ENCODE data around the gene CHRNA4.

DNA sequence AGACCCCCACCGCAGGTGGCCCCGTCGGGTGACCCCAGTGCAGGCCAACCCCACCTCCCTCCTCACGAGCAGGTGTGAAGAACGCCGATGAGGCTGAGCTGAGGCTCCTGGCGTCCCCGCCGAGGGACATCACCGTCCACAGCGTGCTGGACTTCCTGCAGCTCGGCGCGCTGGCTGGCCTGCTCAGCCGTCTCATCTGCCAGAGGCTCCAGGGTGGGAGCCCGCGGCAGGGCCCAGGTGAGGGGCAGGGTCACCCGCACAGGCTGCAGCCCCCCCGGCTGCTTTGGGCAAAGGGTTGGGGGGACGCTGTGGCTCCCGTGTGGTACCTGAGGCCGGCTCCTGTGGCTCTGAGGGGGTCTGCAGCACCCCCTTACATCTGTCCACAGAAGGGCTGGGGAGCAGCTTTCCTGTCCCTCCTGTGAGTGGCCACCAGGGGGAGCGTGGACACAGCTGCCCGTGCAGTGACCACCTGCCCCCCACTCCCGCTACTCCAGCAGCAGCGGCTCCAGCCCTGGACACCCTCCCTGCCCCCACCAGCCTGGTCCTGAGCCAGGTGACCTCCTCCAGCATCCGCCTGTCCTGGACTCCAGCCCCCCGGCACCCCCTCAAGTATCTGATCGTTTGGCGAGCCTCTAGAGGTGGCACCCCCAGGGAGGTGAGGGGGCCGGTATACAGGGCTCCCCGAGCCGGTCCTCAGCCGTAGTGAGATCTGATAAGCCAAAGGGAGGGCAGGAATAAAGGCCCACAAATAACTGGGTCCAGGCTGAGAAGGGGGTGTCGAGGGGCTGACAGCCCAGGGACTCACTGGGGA, 51.7 kb downstream of the CHRNA4 start:
- TF ChIP-seq ELF1 (tag; IDR thresholded peaks at IDR 0.05): no peak
- TF ChIP-seq, protein P1, sequence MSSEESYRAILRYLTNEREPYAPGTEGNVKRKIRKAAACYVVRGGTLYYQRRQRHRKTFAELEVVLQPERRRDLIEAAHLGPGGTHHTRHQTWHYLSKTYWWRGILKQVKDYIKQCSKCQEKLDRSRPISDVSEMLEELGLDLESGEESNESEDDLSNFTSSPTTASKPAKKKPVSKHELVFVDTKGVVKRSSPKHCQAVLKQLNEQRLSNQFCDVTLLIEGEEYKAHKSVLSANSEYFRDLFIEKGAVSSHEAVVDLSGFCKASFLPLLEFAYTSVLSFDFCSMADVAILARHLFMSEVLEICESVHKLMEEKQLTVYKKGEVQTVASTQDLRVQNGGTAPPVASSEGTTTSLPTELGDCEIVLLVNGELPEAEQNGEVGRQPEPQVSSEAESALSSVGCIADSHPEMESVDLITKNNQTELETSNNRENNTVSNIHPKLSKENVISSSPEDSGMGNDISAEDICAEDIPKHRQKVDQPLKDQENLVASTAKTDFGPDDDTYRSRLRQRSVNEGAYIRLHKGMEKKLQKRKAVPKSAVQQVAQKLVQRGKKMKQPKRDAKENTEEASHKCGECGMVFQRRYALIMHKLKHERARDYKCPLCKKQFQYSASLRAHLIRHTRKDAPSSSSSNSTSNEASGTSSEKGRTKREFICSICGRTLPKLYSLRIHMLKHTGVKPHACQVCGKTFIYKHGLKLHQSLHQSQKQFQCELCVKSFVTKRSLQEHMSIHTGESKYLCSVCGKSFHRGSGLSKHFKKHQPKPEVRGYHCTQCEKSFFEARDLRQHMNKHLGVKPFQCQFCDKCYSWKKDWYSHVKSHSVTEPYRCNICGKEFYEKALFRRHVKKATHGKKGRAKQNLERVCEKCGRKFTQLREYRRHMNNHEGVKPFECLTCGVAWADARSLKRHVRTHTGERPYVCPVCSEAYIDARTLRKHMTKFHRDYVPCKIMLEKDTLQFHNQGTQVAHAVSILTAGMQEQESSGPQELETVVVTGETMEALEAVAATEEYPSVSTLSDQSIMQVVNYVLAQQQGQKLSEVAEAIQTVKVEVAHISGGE (CRISPR knock-in tag; IDR thresholded peaks at IDR 0.05): no peak
- TF ChIP-seq POLR2B (IDR thresholded peaks at IDR 0.05; ENCODE audit: low read depth, partially characterized antibody): no peak
- TF ChIP-seq, protein P2, sequence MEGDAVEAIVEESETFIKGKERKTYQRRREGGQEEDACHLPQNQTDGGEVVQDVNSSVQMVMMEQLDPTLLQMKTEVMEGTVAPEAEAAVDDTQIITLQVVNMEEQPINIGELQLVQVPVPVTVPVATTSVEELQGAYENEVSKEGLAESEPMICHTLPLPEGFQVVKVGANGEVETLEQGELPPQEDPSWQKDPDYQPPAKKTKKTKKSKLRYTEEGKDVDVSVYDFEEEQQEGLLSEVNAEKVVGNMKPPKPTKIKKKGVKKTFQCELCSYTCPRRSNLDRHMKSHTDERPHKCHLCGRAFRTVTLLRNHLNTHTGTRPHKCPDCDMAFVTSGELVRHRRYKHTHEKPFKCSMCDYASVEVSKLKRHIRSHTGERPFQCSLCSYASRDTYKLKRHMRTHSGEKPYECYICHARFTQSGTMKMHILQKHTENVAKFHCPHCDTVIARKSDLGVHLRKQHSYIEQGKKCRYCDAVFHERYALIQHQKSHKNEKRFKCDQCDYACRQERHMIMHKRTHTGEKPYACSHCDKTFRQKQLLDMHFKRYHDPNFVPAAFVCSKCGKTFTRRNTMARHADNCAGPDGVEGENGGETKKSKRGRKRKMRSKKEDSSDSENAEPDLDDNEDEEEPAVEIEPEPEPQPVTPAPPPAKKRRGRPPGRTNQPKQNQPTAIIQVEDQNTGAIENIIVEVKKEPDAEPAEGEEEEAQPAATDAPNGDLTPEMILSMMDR (IDR thresholded peaks at IDR 0.05 in 2 of 3, conservative IDR thresholded peaks at IDR 0.05 in 1 of 3; ENCODE audit: insufficient read depth in 2 of 3, low read depth in 1 of 3, low read length in 3 of 3): peak; percentile 73 to 84 (median 78)
- TF ChIP-seq SETDB1 (IDR thresholded peaks at IDR 0.05; ENCODE audit: low read length): no peak
- TF ChIP-seq EZH2 (IDR thresholded peaks at IDR 0.05; ENCODE audit: borderline replicate concordance, low read depth, low read length): no peak
- no peak for TF ChIP-seq RNF2 (IDR thresholded peaks at IDR 0.05)
- TF ChIP-seq HCFC1 (IDR thresholded peaks at IDR 0.05; ENCODE audit: low read depth, low read length): no peak
- no peak for TF ChIP-seq CREM (IDR thresholded peaks at IDR 0.05; ENCODE audit: low read depth)
- no peak for TF ChIP-seq HIVEP1 (CRISPR knock-in tag; IDR thresholded peaks at IDR 0.05)
- no peak for TF ChIP-seq ELF4 (CRISPR knock-in tag; IDR thresholded peaks at IDR 0.05)
- TF ChIP-seq EP300 (IDR thresholded peaks at IDR 0.05; ENCODE audit: low read length): no peak
- no peak for TF ChIP-seq BACH1 (tag; IDR thresholded peaks at IDR 0.05)

All from K562 (cell line).